ENCODE data around the gene CBR4. TPM values are rescaled to one million over a fixed set of nuclear protein-coding genes. Genes with fewer than 3 reads are reported as not detected.

Gene CBR4
- polyA plus RNA-seq, 1 donor (not counting 4 experiments of a cell fraction or from before 2014, with no cell fraction given), result 9.1 TPM

DNA sequence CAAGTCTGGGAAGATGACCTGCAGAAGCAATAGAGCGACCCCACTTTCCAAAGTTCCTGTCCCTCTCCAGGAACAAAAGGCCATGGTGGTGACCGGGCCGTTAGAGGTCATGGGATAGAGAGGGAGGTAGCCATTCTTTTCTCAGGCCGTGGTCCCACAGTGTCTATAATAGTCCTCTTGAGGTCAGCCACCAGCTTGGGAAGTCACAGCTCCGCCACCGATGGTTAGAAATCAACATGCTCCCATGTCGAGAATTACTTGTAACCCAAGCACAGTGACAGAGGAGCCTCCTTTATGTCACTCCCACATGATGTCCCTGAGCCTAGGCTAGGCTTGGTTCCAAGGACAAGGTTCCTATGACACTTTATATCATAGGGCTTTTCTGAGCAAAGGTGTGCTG, 48.3 kb upstream of the CBR4 start:
- no peak for FAIRE-seq
- DNase-seq (ENCODE audit: low read depth, low spot score), result no peak
- no peak for TF ChIP-seq EZH2 (IDR thresholded peaks at IDR 0.05; ENCODE audit: low read length)
- TF ChIP-seq, protein P1, sequence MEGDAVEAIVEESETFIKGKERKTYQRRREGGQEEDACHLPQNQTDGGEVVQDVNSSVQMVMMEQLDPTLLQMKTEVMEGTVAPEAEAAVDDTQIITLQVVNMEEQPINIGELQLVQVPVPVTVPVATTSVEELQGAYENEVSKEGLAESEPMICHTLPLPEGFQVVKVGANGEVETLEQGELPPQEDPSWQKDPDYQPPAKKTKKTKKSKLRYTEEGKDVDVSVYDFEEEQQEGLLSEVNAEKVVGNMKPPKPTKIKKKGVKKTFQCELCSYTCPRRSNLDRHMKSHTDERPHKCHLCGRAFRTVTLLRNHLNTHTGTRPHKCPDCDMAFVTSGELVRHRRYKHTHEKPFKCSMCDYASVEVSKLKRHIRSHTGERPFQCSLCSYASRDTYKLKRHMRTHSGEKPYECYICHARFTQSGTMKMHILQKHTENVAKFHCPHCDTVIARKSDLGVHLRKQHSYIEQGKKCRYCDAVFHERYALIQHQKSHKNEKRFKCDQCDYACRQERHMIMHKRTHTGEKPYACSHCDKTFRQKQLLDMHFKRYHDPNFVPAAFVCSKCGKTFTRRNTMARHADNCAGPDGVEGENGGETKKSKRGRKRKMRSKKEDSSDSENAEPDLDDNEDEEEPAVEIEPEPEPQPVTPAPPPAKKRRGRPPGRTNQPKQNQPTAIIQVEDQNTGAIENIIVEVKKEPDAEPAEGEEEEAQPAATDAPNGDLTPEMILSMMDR (optimal IDR thresholded peaks at IDR 0.05 in 1 of 3, IDR thresholded peaks at IDR 0.05 in 1 of 3, conservative IDR thresholded peaks at IDR 0.05 in 1 of 3; ENCODE audit: extremely low read depth in 1 of 3, insufficient read depth in 2 of 3, low read length in 3 of 3), result no peak
- H3K9ac ChIP-seq (ENCODE audit: control insufficient read depth, extremely low read depth, insufficient read depth, low read length), result no peak overlapping the region
- H3K4me1 ChIP-seq (ENCODE audit: control insufficient read depth, extremely low read depth, insufficient read depth, low read length), result peaks cover 23% of the 10 kb centered on the region
- H3K79me2 ChIP-seq (ENCODE audit: control insufficient read depth, insufficient read depth, low read length), result no peaks in the 10 kb centered on the region
- H3K9me1 ChIP-seq (ENCODE audit: control insufficient read depth, extremely low read depth, insufficient read depth, low read length), result no peaks in the 10 kb centered on the region
- no peak overlapping the region for H3K4me3 ChIP-seq (ENCODE audit: control insufficient read depth in 2 of 3, extremely low read depth in 1 of 3, insufficient read depth in 2 of 3, low read depth in 1 of 3, low read length in 3 of 3)
- no peak overlapping the region for H3K27ac ChIP-seq (ENCODE audit: control insufficient read depth, insufficient read depth, low read length)
- H2AFZ ChIP-seq (ENCODE audit: control insufficient read depth, low read length), result no peak overlapping the region
- dilution Hi-C loops (cut with MboI; ENCODE audit: extremely low pct_ligation_motif_present, low sequenced_read_pairs), result no loop called here
- H4K20me1 ChIP-seq (ENCODE audit: control insufficient read depth, extremely low read depth, insufficient read depth, low read length), result no peaks in the 10 kb centered on the region
- H3K27me3 ChIP-seq (ENCODE audit: control insufficient read depth, extremely low read depth, insufficient read depth, low read length), result no peaks in the 10 kb centered on the region
- H3K4me2 ChIP-seq (ENCODE audit: control insufficient read depth, extremely low read depth, insufficient read depth, low read depth, low read length), result no peak overlapping the region
- H3K9me3 ChIP-seq (ENCODE audit: control insufficient read depth, low read depth, low read length), result no peaks in the 10 kb centered on the region
- H3K36me3 ChIP-seq (ENCODE audit: control insufficient read depth in 2 of 2, extremely low read depth in 1 of 2, insufficient read depth in 2 of 2, low read length in 2 of 2), result no peaks in the 10 kb centered on the region

DNA sequence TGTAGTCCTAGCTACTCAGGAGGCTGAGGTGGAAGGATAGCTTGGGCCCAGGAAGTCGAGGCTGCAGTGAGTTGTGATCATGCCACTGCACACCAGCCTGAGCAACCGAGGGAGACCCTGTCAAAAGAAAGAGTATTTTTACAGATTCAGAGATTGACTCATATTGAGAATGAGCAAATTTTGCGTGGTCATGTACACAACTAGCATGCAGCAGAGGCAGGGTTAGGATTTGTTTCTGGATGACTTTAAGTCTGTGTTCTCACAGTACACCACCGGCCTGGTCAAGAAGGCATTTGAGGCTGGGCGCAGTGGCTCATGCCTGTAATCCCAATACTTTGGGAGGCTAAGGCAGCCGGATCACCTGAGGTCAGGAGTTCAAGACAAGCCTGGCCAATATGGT, 44.8 kb upstream of the CBR4 start:
- no peaks in the 10 kb centered on the region for H3K9me1 ChIP-seq (ENCODE audit: control insufficient read depth, extremely low read depth, insufficient read depth, low read length)
- H3K9me3 ChIP-seq (ENCODE audit: control insufficient read depth, low read depth, low read length), result no peaks in the 10 kb centered on the region
- H3K4me1 ChIP-seq (ENCODE audit: control insufficient read depth, extremely low read depth, insufficient read depth, low read length), result peaks cover 5% of the 10 kb centered on the region
- no peaks in the 10 kb centered on the region for H4K20me1 ChIP-seq (ENCODE audit: control insufficient read depth, extremely low read depth, insufficient read depth, low read length)
- dilution Hi-C loops (cut with MboI; ENCODE audit: extremely low pct_ligation_motif_present, low sequenced_read_pairs), result no loop called here
- no peak overlapping the region for H3K9ac ChIP-seq (ENCODE audit: control insufficient read depth, extremely low read depth, insufficient read depth, low read length)
- no peaks in the 10 kb centered on the region for H3K79me2 ChIP-seq (ENCODE audit: control insufficient read depth, insufficient read depth, low read length)
- FAIRE-seq (no peak), DNase-seq (ENCODE audit: low read depth, low spot score) (no peak)
- no peak overlapping the region for H3K4me3 ChIP-seq (ENCODE audit: control insufficient read depth in 2 of 3, extremely low read depth in 1 of 3, insufficient read depth in 2 of 3, low read depth in 1 of 3, low read length in 3 of 3)
- H3K4me2 ChIP-seq (ENCODE audit: control insufficient read depth, extremely low read depth, insufficient read depth, low read depth, low read length), result no peak overlapping the region
- no peaks in the 10 kb centered on the region for H3K27me3 ChIP-seq (ENCODE audit: control insufficient read depth, extremely low read depth, insufficient read depth, low read length)
- no peaks in the 10 kb centered on the region for H3K36me3 ChIP-seq (ENCODE audit: control insufficient read depth in 2 of 2, extremely low read depth in 1 of 2, insufficient read depth in 2 of 2, low read length in 2 of 2)
- no peak overlapping the region for H2AFZ ChIP-seq (ENCODE audit: control insufficient read depth, low read length)
- H3K27ac ChIP-seq (ENCODE audit: control insufficient read depth, insufficient read depth, low read length), result no peak overlapping the region
- no peak for TF ChIP-seq EZH2 (IDR thresholded peaks at IDR 0.05; ENCODE audit: low read length)
- TF ChIP-seq, protein P1 (optimal IDR thresholded peaks at IDR 0.05 in 1 of 3, IDR thresholded peaks at IDR 0.05 in 1 of 3, conservative IDR thresholded peaks at IDR 0.05 in 1 of 3; ENCODE audit: extremely low read depth in 1 of 3, insufficient read depth in 2 of 3, low read length in 3 of 3), result no peak
